ENCODE measurements around the gene CREM.

Gene CREM

GRCh38 chr10:35135861-35136260, 9.2 kb downstream of the CREM start:
- no peak overlapping the region for H3K4me3 ChIP-seq (ENCODE audit: low read length)

GRCh38 chr10:35136263-35136815, 9.7 kb downstream of the CREM start:
- no peak overlapping the region for H3K4me3 ChIP-seq (ENCODE audit: low read length)
- TF ChIP-seq, protein P1, sequence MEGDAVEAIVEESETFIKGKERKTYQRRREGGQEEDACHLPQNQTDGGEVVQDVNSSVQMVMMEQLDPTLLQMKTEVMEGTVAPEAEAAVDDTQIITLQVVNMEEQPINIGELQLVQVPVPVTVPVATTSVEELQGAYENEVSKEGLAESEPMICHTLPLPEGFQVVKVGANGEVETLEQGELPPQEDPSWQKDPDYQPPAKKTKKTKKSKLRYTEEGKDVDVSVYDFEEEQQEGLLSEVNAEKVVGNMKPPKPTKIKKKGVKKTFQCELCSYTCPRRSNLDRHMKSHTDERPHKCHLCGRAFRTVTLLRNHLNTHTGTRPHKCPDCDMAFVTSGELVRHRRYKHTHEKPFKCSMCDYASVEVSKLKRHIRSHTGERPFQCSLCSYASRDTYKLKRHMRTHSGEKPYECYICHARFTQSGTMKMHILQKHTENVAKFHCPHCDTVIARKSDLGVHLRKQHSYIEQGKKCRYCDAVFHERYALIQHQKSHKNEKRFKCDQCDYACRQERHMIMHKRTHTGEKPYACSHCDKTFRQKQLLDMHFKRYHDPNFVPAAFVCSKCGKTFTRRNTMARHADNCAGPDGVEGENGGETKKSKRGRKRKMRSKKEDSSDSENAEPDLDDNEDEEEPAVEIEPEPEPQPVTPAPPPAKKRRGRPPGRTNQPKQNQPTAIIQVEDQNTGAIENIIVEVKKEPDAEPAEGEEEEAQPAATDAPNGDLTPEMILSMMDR (conservative IDR thresholded peaks at IDR 0.05; ENCODE audit: low read depth, low read length): no peak
- no peak for DNase-seq (ENCODE audit: low read depth)

More at GRCh38 chr10:35135861-35136260, 9.2 kb downstream of the CREM start:
- DNase-seq (ENCODE audit: low read depth): no peak
- TF ChIP-seq, protein P1 (conservative IDR thresholded peaks at IDR 0.05; ENCODE audit: low read depth, low read length): no peak

DNA sequence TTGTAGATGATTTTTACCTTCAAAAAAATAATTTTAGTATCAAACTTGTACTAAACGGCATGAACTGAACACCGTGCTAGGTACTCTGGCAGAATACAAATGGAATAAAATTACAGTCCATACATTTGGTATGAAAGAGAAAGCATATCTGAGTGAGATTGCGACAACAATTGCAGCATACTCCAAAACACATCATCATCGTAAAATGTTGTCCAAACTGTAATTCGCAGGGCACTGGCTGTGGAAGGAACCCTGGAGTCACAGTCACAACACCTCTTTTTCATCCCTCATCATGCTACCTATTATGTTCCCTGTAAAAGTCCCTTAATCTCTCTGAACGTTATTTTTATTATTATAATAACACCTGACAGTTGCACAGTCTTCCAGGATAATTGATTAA, 13.5 kb downstream of the CREM start:
- TF ChIP-seq, protein P1 (conservative IDR thresholded peaks at IDR 0.05; ENCODE audit: low read depth, low read length): no peak
- DNase-seq (ENCODE audit: low read depth): no peak
- H3K4me3 ChIP-seq (ENCODE audit: low read length): no peak overlapping the region

GRCh38 chr10:35140727-35141126, 14.1 kb downstream of the CREM start:
- DNase-seq (ENCODE audit: low read depth): no peak

DNA sequence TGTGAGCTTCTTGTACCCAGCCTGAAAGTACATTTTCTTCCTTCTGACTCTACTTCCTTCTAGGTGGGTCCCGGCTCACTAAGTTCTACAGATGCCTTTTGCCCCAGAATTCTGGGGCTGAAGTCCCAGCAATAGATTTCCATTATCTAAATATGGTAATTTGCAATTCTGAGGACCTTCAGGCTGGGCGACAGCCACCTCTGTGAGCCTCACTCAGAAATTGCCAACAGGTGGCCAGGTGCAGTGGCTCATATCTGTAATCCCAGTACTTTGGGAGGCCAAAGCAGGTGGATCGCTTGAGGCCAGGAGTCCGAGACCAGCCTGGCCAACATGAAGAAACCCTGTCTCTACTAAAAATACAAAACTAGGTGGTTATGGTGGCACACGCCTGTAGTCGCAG, 23.7 kb downstream of the CREM start:
- H3K4me3 ChIP-seq (ENCODE audit: low read length): no peak overlapping the region
- no peak for DNase-seq (ENCODE audit: low read depth)
- TF ChIP-seq, protein P1 (conservative IDR thresholded peaks at IDR 0.05; ENCODE audit: low read depth, low read length): no peak

More at GRCh38 chr10:35140727-35141126, 14.1 kb downstream of the CREM start:
- H3K4me3 ChIP-seq (ENCODE audit: low read length): no peak overlapping the region
- TF ChIP-seq, protein P1 (conservative IDR thresholded peaks at IDR 0.05; ENCODE audit: low read depth, low read length): no peak

GRCh38 chr10:35152992-35153391, 26.3 kb downstream of the CREM start:
- TF ChIP-seq, protein P1 (conservative IDR thresholded peaks at IDR 0.05; ENCODE audit: low read depth, low read length): no peak
- no peak for DNase-seq (ENCODE audit: low read depth)

GRCh38 chr10:35153716-35154115, 27.1 kb downstream of the CREM start:
- TF ChIP-seq, protein P1 (conservative IDR thresholded peaks at IDR 0.05; ENCODE audit: low read depth, low read length): no peak
- H3K4me3 ChIP-seq (ENCODE audit: low read length): no peak overlapping the region
- no peak for DNase-seq (ENCODE audit: low read depth)

More at GRCh38 chr10:35152992-35153391, 26.3 kb downstream of the CREM start:
- H3K4me3 ChIP-seq (ENCODE audit: low read length): no peak overlapping the region

All from retinal pigment epithelial cell (primary cell).